ENCODE data around the gene ADSS1. TPM values are rescaled to one million over a fixed set of nuclear protein-coding genes. Genes with fewer than 3 reads are reported as not detected.

Gene ADSS1
- total and polyA plus RNA-seq, 9 donors, result 2.6 to 9.8 (median 4.1) TPM

DNA sequence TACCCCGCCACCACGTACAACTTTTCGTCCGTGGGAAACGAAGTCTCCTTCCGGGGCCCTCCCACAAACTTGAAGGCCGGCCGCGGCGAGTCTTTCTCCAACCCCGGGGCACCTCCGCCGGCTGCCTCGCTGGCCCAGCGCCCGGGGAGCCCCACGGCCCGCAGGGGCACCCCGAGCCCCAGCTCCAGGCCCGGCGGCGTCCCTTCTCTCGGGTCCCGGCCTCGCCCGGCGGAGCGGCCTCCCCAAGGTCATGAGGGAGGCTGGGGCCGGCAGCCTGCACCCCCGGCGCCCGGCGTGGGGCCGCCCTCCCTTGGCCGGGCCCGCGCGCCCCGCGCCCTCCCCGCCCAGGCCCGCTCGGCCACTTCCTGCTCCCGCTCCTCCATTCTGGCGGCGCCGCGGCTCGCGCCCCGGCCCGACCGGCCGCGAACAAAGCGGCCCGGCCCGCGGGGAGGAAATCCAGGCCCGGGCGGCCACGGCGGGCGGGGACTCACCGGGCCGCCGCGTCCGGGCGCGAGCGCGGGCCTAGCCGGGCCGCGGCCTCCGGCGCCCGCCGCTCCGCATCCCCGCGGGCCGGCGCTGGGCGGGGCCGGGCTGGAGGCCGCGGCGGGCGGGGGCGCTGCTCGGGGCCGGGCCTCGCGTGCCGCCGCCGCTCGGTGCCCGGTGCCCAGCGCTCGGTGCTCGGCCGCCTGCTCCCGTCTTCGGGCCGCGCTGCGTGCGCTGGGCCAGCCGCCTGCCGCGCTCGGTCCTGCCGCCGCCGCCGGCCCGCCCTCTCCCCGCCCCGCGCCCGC is 71.2 kb downstream of the ADSS1 start, which contains the start of gene AKT1:
Gene AKT1, minus strand, starts transcription at position 756 of the 788 bp plus-strand sequence. CDS start 3,105 bp downstream, outside the sequence.
- no peaks in the 10 kb centered on the region for H3K27me3 ChIP-seq
- no peaks in the 10 kb centered on the region for H3K9me3 ChIP-seq
- 0 to 1% (median 0%) methylated on average over 70 to 100 of the region's 124 CpGs for WGBS, 3 donors
- no peak for TF ChIP-seq POLR2A (IDR thresholded peaks at IDR 0.05)
- TF ChIP-seq EP300 (IDR thresholded peaks at IDR 0.05), result no peak
- TF ChIP-seq, protein P1, sequence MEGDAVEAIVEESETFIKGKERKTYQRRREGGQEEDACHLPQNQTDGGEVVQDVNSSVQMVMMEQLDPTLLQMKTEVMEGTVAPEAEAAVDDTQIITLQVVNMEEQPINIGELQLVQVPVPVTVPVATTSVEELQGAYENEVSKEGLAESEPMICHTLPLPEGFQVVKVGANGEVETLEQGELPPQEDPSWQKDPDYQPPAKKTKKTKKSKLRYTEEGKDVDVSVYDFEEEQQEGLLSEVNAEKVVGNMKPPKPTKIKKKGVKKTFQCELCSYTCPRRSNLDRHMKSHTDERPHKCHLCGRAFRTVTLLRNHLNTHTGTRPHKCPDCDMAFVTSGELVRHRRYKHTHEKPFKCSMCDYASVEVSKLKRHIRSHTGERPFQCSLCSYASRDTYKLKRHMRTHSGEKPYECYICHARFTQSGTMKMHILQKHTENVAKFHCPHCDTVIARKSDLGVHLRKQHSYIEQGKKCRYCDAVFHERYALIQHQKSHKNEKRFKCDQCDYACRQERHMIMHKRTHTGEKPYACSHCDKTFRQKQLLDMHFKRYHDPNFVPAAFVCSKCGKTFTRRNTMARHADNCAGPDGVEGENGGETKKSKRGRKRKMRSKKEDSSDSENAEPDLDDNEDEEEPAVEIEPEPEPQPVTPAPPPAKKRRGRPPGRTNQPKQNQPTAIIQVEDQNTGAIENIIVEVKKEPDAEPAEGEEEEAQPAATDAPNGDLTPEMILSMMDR (IDR thresholded peaks at IDR 0.05), result no peak
- peak in 2 of 5 donors; percentile 61 to 64 for DNase-seq
- intact Hi-C loops (cut with DNase I), result loop anchor here in 1 of 4 donors (2.0 kb wide), 1 partner anchor 24 kb away; no protein-coding TSS in a partner anchor
- peak within 1 kb of the TSS; percentile 68 for H3K4me3 ChIP-seq
- H3K4me1 ChIP-seq (ENCODE audit: insufficient read depth), result peaks cover 14% of the 10 kb centered on the region
- peak within 1 kb of the TSS; percentile 69 to 92 for H3K27ac ChIP-seq
- no peaks in the 10 kb centered on the region for H3K36me3 ChIP-seq

DNA sequence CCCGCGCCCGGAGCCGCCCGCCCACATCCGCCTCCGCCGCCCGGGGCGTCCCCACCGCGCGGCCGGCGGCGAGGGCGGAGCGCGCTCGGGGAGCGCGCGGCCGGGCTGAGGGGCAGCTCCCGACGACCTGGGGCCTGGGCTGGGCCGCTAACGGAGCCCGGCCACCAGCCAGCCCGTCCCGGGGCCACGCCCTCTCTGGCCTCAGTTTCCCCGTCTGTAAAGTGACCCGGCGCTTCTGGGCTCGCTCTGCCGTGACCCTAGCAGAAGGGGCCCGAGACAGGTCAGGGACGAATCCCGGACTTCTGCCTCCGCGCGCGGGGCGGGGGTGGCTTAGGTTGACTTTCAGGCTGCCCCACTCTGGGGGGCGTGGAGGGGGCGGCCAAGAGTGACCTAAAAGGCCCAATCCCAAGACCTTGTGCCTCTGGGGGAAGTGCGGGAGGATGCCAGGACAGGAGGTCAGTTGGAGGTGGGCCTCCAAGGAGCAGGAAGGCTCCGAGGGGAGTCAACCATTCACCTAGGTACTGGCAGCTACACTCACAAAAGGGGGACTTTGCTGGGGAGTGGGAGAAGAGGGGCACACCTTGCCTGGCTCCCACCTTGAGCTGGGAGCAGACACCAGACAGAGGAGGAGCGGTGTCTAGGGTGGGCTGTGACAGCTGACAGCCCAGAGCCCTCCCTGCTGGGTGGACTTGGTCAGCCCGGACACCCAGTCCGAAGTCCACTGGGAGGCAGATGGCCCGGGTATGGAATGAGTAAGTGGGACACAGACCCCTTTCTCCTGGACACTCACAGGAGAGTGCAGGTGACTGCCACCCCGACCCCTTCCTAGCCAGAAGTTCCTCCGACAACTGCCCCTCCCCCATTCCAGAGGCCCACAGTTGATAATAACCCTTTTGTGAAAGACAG is 72.0 kb downstream of the ADSS1 start:
- peak; percentile 50 to 75 (median 73) for DNase-seq
- H3K27me3 ChIP-seq, result no peaks in the 10 kb centered on the region
- no peaks in the 10 kb centered on the region for H3K9me3 ChIP-seq
- WGBS, 3 donors, result 10 to 37% (median 26%) methylated on average over 16 to 55 of the region's 55 CpGs
- no peaks in the 10 kb centered on the region for H3K36me3 ChIP-seq
- H3K4me3 ChIP-seq, result peak overlapping the region; percentile 49
- intact Hi-C loops (cut with DNase I), result loop anchor here in 1 of 4 donors (1.0 to 2.0 kb wide), 2 partner anchors 25 to 69 kb away; partner anchors contain the start of gene CEP170B
- H3K27ac ChIP-seq, result peak overlapping the region; percentile 69 to 92
- TF ChIP-seq, protein P1 (IDR thresholded peaks at IDR 0.05), result no peak
- TF ChIP-seq POLR2A (IDR thresholded peaks at IDR 0.05) (peak; percentile 80), EP300 (IDR thresholded peaks at IDR 0.05) (no peak)
- H3K4me1 ChIP-seq (ENCODE audit: insufficient read depth), result peaks cover 14% of the 10 kb centered on the region

DNA sequence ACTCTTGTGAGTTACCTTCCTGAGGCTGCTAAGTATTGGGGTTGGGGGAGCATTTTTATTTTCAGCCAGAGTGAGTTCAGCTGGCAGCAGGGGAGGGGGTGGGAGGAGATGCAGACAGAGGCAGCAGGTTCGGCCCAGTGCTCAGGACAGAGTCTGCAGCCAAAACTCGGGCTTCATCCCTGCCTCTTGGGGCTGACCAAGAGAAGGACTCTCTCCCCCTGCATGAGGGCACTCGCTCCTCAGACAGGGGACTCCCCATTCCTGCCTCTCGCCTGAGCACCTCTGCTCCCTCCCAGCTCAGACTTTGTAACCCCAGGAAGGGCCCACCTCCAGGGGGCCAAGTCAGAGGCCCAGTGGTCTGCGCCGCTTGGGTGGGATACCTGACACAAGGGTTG is 72.7 kb downstream of the ADSS1 start:
- Histone ChIP-seq H3K9me3 (no peaks in the 10 kb centered on the region), H3K27ac (peak overlapping the region in 1 of 2 donors; percentile 69), H3K36me3 (no peaks in the 10 kb centered on the region), H3K4me1 (ENCODE audit: insufficient read depth) (peaks cover 20% of the 10 kb centered on the region), H3K27me3 (no peaks in the 10 kb centered on the region), H3K4me3 (no peak overlapping the region)
- intact Hi-C loops (cut with DNase I), result loop anchor here in 1 of 4 donors (1.0 kb wide), 1 partner anchor 69 kb away; the partner anchor contains the start of gene CEP170B
- TF ChIP-seq, protein P1 (IDR thresholded peaks at IDR 0.05), result no peak
- TF ChIP-seq EP300 (IDR thresholded peaks at IDR 0.05) (no peak), POLR2A (IDR thresholded peaks at IDR 0.05) (no peak)
- WGBS, 3 donors, result 71 to 85% (median 80%) methylated on average over 5 to 6 of the region's 6 CpGs
- DNase-seq, result no peak

Small RNAs within 50 kb of the gene (microRNA-seq; reads per million reads assigned to microRNA genes)
- 0 to 0.38 (median 0.16) reads per million in 3 donors for gene MIR4710

Small RNAs within 50 kb of the gene (small RNA-seq; reads per million reads assigned to genes)
- gene MIR4710, result not detected

Other genes starting within 250 kb of the ADSS1 start
- gene C14orf180, start 144.5 kb upstream of the ADSS1 start, total RNA-seq, result under 1 TPM in 5 of 7 donors, not detected in 2; 0.12 to 0.40 (median 0.13) TPM
- gene C14orf180, start 144.5 kb upstream of the ADSS1 start, polyA plus RNA-seq, result under 1 TPM; 0.12 to 0.35 TPM
- gene TMEM179, start 119.5 kb upstream of the ADSS1 start, total RNA-seq, result under 1 TPM in 1 of 7 donors, not detected in 6; 0.30 TPM
- under 1 TPM; 0.19 to 0.22 TPM for gene TMEM179, start 119.5 kb upstream of the ADSS1 start, polyA plus RNA-seq
- gene INF2, start 34.6 kb upstream of the ADSS1 start, total RNA-seq, result 10 to 100 TPM; 15.1 to 40.7 (median 22.2) TPM
- 10 to 100 TPM in 1 of 2 donors, 1 to 10 TPM in 1; 6.3 to 18.4 TPM for gene INF2, start 34.6 kb upstream of the ADSS1 start, polyA plus RNA-seq
- 100 to 1,000 TPM in 3 of 7 donors, 10 to 100 TPM in 4; 85.7 to 385 (median 91.6) TPM for gene SIVA1, start 28.9 kb downstream of the ADSS1 start, total RNA-seq
- gene SIVA1, start 28.9 kb downstream of the ADSS1 start, polyA plus RNA-seq, result 100 to 1,000 TPM in 1 of 2 donors, 1 to 10 TPM in 1; 2.4 to 249 TPM
- gene AKT1, start 71.5 kb downstream of the ADSS1 start, total RNA-seq, result 100 to 1,000 TPM in 4 of 7 donors, 10 to 100 TPM in 3; 58.1 to 105 (median 103) TPM
- 10 to 100 TPM; 53.9 to 72.6 TPM for gene AKT1, start 71.5 kb downstream of the ADSS1 start, polyA plus RNA-seq
- 10 to 100 TPM in 1 of 7 donors, 1 to 10 TPM in 6; 2.0 to 18.7 (median 4.1) TPM for gene ZBTB42, start 76.9 kb downstream of the ADSS1 start, total RNA-seq
- 1 to 10 TPM in 1 of 2 donors, under 1 TPM in 1; 0.42 to 1.8 TPM for gene ZBTB42, start 76.9 kb downstream of the ADSS1 start, polyA plus RNA-seq
- 10 to 100 TPM in 4 of 7 donors, 1 to 10 TPM in 3; 3.0 to 22.7 (median 11.7) TPM for gene CEP170B, start 141.0 kb downstream of the ADSS1 start, total RNA-seq
- 1 to 10 TPM; 1.9 to 5.1 TPM for gene CEP170B, start 141.0 kb downstream of the ADSS1 start, polyA plus RNA-seq
- gene PLD4, start 200.7 kb downstream of the ADSS1 start, total RNA-seq, result 1 to 10 TPM in 4 of 7 donors, under 1 TPM in 2, not detected in 1; 0.32 to 3.2 (median 1.4) TPM
- gene PLD4, start 200.7 kb downstream of the ADSS1 start, polyA plus RNA-seq, result under 1 TPM; 0.12 to 0.48 TPM